ENCODE results near the gene ATP9A.
"Not testable (repeated sequence)": the region's sequence is repeated elsewhere in the genome, so short reads cannot be mapped to it uniquely, and the experiment has no call there.

Gene ATP9A

DNA sequence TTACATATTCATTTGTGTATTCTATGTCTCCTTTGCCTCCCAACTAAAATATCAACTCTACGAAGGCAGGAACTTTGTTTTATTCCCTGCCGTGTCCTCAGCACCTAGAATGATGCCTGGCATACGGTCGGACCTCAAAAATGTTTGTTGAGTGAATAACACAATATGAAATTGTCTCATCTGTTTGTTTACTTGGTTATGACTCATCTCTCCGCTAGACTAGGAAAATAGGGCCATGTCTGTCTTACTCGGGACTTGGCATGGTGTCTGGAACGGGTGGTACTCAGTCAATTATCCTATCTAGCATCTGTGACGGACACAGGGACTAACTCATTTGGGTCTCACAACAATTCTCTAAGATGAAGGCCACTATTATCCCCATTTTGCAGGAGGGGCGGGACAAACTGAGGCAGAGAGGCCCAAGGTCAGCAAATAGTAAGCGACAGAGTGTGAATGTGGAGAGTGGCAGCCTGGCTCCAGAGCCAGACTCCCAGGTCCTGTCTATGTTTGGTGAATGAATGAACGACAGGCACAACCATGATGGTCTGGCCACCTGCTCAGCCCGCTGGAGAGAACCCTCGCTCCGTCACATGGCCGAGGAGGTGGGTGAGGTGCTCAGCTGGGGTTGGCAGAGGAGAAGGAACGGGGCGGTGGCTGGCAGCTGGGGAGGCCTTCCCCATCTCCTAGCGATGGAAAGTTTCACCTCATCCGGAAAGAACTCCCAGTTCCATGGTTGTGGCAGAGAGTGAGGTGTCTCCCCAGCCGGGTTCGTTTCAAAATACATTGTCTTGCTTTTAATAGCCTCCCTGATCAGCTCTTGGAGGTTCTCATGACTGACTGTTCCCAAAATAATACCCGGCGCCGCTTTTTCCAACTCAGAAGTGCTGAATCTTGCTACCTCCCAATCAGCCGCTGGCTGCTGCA lies 198.1 kb downstream of the ATP9A start:
- DNase-seq: no peak

DNA sequence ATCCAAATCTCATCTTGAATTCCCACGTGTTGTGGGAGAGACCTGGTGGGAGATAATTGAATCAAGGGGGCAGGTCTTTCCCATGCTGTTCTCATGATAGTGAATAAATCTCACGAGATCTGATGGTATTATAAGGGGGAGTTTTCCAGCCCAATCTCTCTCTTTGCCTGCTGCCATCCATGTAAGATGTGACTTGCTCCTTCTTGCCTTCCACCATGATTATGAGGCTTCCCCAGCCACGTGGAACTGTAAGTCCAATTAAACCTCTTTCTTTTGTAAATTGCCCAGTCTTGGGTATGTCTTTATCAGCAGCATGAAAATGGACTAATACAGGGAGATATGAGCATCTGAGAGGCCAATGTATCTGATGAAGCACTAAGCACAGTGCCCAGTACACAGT lies 199.7 kb downstream of the ATP9A start:
- not testable (repeated sequence) for DNase-seq

DNA sequence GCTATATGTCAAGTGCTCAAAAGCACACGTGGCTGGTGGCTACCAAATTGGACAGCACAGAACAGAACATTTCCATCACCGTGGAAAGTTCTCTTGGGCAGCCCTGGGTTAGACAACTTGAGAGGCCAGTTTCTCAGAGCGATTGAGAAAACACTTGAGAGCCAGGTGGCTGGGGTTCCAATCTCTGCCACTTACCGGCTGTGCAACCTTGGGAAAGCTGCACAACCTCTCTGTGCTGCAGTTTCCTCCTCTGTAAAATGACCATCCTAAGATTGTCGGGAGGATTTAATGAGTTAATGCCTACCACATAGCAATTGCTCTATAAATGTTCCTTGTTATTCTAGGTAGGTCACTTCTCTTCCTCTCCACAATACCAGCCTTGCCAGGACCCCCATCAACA lies 200.6 kb downstream of the ATP9A start:
- no peak for DNase-seq

DNA sequence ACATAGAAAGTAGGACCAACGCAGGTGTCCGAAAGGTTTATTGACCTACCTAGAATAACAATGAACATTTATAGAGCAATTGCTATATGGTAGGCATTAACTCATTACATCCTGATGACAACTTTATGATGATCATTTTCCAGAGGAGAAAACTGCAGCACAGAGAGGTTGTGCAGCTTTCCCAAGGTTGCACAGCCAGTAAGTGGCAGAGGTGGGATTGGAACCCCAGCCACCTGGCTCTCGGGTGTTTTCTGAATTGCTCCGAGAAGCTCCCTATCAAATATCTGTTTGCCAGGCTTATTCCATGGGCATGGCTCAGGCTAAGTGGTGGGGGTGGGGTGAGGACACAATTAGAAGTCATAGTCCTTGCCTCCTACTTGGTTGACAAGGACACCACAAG lies 201.6 kb downstream of the ATP9A start:
- no peak for DNase-seq

DNA sequence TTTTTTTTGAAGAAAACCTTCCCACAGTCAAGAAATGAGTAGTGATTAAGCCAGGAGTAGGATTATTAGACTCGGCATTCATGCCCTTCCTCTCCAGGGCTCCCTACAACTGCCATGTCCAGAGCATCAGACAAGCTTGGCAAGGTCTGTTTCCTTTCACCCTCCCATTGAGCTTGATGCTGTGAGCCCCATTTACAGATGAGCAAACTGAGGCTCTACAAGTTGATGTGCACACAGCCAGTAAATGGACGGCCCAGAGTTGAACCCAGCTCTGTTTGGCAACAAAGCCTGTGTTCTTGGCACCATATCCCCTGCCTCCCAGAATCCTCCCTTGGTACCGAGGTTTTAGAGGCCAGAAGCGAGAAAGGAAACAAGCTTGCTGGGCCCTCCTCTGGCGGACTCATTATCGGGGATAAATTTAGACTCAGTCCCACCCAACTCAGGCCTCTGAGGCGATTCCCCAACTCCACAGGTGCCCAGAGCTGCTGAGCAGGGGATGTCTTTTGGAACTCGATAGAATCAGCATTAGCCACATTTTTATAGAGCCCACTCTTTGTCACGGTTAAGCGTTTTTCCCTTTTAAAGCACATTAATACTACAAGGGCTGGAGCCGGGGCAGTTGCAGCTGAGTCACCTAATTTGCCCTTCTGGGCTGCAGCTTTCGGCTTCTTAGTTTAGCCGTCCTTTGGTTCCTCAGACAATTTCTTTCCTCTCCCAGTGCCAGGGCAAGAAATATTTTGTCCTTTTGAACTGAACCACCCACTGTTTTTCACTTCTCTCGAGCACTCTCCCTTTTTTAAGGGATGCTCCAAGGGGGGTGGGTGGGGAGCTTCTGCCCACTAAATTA lies 202.7 kb downstream of the ATP9A start:
- no peak for DNase-seq

DNA sequence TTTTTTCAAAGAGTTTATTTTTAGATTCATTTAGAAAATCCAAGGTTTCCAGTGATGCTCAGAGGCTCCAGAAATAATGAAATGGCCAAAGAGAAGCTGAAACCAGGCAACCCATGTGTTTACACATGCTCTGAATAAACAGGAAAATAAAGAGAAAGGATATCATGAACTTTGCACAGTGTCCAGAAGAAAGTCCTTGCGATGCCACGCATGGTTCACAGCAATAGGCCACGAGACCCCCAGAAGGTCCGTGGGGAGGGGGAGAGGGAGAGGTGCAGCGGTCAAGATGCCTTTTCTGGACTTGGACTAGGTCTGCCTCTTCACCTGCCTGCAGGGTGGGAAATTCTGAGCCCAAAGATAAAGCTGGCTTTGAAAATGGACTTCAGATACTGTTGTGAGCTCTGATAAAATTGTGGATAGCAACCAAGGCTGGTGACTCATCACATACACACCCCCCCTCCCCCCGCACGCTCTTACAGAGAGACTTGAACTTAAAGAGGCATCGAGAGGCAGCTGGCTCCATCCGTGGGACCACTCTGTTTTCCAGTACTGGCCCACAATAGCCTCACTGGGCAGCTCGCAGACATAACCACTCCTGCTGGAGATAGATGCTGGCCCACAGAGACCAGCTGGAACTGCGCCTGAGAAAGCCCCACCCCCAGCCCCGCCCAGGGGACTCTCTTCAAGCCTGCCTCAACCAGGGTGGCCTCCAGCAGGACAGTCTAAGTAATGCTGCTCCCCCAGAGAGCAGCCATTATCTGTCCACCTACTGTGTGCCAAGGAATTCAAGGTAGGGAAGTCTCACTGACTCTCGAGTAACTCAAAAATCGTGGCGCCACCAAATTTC lies 204.5 kb downstream of the ATP9A start:
- DNase-seq: no peak

DNA sequence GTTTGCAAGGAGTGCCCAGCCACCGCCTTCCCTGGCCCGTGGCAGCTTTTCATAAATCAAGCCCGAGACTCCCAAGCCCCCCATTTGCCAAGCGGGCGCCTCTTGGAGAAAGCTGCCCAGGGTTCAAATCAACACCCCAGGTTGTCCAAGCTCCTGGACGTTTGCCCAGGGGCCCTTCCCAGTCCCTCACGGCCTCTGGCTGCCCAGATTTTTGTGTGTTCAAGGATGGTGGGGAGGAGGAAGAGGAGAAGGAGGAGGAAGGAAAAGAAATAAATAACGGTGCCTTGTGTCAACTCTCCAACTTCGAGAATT lies 205.1 kb downstream of the ATP9A start:
- no peak for DNase-seq

DNA sequence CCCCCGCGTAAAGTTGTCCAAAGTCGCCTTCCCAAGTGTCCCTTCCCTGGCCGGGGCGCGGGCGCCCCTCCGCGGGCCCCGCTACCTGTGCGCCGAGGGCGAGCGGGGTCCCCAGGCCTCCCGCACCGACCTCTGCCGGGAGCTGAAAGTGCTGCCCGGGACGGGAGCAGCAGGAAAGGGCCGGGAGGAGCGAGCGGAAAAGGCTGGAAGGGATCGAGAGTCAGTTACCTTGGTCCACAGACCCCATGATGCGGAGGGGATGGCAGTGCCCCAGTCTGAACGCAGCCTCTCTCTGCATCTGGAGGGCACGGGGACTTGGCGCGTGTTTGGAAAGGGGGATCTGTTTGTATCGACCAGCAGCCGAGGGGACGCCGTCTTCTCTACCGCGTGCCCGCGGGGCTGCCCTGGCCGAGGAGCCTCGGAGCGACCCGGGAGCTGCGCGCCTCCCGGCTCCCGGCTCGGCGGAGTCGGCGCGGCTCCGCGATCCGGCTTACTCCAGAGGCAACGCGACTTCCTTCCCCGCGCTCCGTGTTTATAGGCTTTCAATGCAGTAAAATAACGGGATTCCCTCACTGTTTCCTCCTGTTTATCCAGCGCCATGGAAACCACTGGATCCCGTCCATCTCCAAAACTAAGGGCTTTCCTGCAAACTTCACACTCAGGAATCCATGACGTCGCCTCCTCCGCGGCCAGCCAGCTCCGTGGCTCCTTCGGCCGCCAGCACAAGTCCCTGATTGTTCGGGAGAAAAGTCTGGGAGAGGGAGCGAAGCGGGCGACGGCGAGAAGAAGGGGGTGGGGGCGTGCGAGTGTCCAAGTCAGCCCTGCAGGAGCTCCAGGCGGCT lies 205.6 kb downstream of the ATP9A start:
- DNase-seq: no peak

DNA sequence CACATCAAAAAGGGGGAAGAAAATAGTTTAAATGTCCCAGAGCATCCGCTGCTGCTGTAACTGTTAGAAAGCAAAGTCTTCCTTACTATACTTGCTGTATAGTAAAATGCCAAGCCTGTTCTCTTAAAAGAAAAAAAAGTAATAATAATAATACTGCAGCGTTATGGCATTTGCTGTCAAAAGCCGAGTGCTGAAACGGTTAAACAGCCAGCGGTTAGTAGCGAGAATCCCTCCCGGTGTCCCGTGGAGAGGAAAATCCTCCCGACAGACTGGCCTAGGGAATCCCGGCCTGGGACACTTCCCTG lies 206.2 kb downstream of the ATP9A start:
- no peak for DNase-seq

DNA sequence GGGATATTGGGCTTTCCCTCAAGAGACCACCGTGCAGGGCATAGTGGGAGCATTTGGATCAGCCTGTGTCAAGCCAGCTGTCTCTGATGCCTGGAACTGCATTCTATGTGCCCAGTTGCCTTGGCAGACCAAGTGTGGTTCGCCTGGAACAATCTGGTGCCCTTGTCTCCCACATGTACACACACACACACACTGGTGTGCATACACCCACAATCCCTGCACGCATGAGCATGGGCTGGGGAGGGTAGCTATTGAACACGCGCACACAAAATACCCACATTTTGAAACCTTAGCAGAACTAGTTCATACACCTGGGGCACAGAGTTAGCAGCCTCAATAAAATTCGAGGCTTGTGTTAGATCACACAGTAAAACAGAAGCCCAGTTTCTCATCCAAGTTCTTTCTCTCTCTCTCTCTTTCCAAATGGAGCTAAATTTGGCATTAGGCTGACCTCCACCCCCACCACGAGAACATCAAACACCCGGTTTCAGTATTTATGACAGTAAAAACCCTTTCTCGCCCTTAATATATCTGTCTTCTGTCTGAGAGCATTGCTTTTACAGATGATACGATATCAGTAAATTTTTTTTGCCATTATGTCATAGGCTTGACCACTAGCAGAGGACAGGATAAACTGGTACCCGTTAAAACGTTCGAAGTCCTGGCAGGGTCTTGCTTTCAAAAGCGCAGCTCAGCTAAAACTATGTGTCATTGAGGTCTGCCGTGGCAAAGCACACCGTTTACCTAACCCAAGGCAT lies 207.5 kb downstream of the ATP9A start:
- no peak for DNase-seq

DNA sequence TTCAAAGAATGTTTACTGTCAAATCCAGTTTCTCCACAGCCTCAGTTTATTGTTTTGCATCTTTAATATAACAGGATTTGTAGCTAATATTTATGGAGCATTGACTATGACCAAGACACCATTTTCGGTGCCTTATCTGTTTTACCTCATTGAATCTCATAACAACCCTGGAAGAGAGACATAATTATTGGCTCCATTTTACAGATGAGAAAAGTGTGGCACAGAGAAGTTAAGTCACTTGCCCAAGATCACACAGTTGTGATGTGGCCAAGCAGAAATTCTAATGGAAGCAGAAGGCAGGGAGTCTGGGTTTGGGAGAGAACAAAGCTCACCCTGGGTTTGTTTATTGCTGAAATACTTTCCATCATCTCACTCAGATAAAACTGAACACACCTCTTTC lies 208.1 kb downstream of the ATP9A start:
- no peak for DNase-seq

DNA sequence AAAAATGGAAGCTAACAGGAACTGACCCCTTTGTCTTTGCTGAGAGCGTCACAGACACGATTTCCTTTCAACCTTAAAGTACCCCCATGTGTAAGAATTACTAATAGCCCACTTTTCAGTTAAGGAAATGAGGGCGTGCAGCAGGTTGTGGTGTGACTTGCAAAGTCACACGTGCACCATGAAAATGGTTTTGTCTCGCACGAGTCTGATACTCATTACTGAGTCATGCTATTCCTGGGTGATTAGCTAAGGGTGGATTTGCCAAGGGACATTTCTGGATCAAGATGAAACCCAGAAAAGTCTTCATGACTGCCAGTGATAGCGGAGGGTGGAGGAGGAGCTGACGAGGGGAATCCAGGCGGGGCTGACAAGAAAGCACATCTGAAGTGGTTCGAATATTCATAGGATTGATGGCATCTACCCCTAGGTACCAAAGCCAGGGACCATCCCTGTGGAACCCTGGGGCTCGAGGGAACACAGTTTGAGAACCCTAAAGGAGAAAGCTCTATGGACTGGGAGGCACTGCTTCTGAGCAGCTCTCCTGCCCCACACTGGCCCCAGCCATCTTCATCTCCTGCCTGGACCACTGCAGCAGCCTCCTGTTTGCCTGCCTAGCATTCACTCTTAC lies 213.5 kb downstream of the ATP9A start:
- DNase-seq: no peak

DNA sequence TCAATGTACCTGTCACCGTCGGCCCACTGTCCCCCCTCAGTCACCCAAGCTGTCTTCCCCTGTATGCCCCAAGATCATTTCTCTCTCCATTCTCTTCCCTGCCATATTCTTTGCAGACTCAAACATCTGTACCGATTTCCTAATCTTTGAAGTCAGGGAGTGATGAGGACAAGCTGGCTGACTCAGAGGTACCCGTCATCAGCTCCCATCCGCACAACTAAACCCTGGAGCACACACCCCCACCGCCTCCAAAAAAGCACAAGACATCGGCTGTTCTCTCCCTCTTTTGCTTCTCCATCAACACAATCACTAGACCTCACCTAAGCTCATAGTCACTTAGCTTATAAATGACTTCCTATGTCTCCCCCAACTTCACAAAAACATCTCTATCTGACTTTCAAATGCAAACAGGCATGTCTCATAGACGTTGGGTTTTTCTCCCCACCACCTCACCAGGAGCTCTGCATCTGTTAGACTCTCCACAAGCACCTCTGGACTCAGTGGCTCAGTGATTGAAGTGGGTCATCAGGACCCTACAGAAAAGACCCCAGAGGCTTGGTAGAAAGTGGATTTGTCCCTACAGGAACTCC lies 214.2 kb downstream of the ATP9A start:
- DNase-seq: no peak

DNA sequence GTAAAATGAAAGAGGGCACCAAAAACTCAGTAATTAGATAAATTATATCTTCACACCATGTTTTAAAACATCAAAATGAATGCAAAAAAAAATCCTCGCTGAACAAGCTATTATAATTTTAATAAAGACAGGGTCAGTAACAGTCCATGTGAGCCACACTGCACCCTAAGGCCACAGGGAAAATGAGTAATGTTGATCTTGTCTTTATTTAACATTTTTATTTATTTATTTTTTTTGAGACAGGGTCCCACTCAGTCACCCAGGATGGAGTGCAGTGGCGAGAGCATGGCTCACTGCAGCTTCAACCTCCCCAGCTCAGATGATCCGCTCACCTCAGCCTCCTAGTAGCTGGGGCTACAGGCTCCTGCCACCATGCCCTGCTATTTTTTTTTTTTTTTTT lies 217.0 kb downstream of the ATP9A start:
- no peak for DNase-seq

DNA sequence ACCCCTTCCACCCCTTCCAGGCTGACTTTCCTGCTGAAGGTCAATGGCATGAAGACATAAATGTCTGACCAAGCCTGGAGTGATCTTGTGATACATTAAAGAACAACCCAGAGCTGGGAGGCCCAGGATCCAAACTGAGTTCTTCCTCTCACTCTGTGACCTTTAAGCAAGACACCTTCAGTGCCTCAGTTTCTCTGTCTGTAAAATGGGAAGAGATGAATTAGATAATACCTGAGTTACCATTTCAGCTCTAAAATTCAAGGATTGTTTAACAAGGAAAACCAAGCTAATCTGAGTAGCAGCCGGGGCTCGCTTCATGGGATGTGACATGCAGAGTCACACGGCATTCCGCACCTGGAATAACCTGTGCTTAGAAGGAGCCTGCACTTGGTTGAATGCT lies 218.7 kb downstream of the ATP9A start:
- no peak for DNase-seq

DNA sequence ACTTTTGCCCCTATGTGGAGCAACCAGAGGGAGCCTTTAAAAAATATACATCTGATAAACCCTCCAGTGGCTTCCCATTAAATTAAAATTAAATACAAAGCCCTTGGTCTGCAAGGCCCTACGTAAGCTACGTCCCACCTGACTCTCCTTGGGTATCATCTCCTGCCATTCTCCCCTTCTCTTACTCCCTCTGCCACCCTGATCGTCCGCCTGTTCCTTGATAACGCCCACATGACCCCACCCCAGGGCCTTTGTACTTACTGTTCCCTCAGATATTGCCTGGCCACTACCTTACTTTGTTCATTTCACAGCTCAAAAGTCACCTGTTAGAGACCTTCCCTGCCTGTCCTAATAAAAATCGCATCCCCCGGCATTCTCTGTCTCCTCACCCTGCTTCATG lies 220.2 kb downstream of the ATP9A start:
- no peak for DNase-seq
